ENCODE results near the gene ALG6. TPM values are rescaled to one million over a fixed set of nuclear protein-coding genes. Genes with fewer than 3 reads are reported as not detected.

Gene ALG6
- total RNA-seq, 4 donors from 2014 or later, result 6.8 to 16.5 (median 13.0) TPM

DNA sequence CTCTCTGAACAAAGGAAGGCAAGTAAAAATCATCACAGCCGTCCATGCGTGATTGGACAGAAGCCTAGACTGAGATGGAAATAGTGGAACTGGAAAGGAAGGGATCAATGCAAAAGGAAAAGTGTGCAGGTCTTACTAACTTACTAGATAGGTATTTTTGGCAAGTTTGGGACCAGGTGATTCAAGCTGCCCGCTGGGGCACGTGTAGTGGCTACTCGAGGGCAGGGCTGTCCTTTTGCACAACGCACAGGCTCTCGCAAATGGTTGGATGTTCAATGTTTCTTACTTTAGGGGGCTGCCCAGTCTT is 566 bp upstream of the ALG6 start:
- Histone ChIP-seq H3K4me3 (peak overlapping the region; percentile 74 to 98 (median 94)), H3K36me3 (peaks cover 0 to 11% (median 0%) of the 10 kb centered on the region in 3 donors), H3K27me3 (no peaks in the 10 kb centered on the region), H3K27ac (peak overlapping the region; percentile 82 to 94 (median 90)), H3K4me1 (peaks cover 6 to 31% (median 18%) of the 10 kb centered on the region in 3 donors), H3K9me3 (no peaks in the 10 kb centered on the region)
- TF ChIP-seq, protein P1, sequence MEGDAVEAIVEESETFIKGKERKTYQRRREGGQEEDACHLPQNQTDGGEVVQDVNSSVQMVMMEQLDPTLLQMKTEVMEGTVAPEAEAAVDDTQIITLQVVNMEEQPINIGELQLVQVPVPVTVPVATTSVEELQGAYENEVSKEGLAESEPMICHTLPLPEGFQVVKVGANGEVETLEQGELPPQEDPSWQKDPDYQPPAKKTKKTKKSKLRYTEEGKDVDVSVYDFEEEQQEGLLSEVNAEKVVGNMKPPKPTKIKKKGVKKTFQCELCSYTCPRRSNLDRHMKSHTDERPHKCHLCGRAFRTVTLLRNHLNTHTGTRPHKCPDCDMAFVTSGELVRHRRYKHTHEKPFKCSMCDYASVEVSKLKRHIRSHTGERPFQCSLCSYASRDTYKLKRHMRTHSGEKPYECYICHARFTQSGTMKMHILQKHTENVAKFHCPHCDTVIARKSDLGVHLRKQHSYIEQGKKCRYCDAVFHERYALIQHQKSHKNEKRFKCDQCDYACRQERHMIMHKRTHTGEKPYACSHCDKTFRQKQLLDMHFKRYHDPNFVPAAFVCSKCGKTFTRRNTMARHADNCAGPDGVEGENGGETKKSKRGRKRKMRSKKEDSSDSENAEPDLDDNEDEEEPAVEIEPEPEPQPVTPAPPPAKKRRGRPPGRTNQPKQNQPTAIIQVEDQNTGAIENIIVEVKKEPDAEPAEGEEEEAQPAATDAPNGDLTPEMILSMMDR (IDR thresholded peaks at IDR 0.05), result no peak
- 43 to 61% methylated on average over 7 of the region's 7 CpGs for WGBS, 2 donors
- DNase-seq, result no peak
- intact Hi-C loops (cut with DNase I), result no loop called here

DNA sequence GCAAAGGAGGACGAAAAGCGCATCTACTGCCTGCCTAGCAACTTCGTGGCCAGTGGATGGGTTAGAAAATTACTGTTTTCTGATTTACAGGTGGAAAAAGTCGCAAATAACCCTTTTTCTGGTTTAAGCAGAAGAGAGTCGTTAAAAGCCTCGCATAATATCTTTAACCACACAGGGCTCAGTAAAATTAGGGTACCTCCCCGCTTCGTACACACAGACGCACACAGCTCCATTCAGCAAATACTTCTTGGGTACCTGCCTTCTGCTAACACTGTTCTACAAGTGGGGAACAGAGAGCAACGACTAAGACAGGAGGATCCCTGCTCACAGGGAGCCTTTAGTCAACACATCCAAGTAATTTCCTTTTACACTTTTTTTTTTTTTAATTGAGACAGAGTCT is 704 bp downstream of the ALG6 start:
- Histone ChIP-seq H3K4me1 (peaks cover 6 to 31% (median 18%) of the 10 kb centered on the region in 3 donors), H3K9me3 (no peaks in the 10 kb centered on the region), H3K4me3 (peak overlapping the region; percentile 74 to 98 (median 94)), H3K27ac (peak overlapping the region; percentile 82 to 94 (median 90)), H3K27me3 (no peaks in the 10 kb centered on the region), H3K36me3 (peaks cover 0 to 23% (median 0%) of the 10 kb centered on the region in 3 donors)
- intact Hi-C loops (cut with DNase I), result no loop called here
- TF ChIP-seq, protein P1 (IDR thresholded peaks at IDR 0.05), result no peak
- no peak for TF ChIP-seq POLR2A (IDR thresholded peaks at IDR 0.05)
- 0 to 3% methylated on average over 8 to 10 of the region's 10 CpGs for WGBS, 2 donors
- DNase-seq, result no peak

DNA sequence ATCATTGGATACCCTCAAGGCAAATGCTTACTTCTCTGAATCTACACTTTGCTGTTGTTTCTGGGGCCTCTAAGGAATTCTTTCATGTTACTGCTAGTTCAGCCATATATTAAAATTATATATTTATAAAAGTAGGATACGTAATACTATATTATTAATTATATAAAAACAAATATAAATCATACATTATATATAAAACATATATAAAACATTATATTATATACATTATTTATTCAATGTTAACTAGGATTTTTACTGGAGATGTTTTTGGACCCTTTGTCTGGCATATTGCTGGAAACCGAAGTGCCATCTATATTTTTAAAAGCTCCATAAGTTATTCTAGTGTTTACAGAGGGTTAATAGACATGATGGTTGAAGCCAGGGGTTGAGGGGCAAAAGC is 12.2 kb downstream of the ALG6 start:
- Histone ChIP-seq H3K9me3 (no peaks in the 10 kb centered on the region), H3K4me1 (no peaks in the 10 kb centered on the region), H3K36me3 (peaks cover 0 to 37% (median 0%) of the 10 kb centered on the region in 3 donors), H3K4me3 (no peak overlapping the region), H3K27me3 (no peaks in the 10 kb centered on the region), H3K27ac (no peak overlapping the region)
- TF ChIP-seq, protein P1 (IDR thresholded peaks at IDR 0.05), result no peak
- no peak for TF ChIP-seq POLR2A (IDR thresholded peaks at IDR 0.05)
- 93 to 95% methylated on average over 2 of the region's 2 CpGs for WGBS, 2 donors
- no peak for DNase-seq
- intact Hi-C loops (cut with DNase I), result no loop called here

DNA sequence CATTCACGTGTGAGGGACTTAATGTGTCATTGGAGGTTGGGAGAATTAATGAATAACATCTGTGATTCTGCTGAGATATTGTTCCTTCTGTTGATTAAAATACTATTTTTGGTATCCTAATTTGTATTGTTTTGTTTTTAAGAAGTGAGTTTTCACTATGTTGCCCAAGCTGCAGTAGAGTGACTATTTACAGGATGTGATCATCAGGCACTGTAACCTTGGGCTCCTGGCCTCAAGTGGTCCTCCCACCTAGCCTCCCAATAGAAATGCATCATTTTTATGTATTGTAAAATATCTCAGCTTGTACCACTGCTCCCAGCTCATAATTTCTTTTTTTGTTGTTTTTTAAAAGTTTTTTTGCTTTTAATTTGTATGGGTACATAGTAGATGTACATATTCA is 14.3 kb downstream of the ALG6 start:
- TF ChIP-seq, protein P1 (IDR thresholded peaks at IDR 0.05), result no peak
- TF ChIP-seq POLR2A (IDR thresholded peaks at IDR 0.05), result no peak
- intact Hi-C loops (cut with DNase I), result no loop called here
- Histone ChIP-seq H3K27me3 (no peaks in the 10 kb centered on the region), H3K4me1 (no peaks in the 10 kb centered on the region), H3K27ac (no peak overlapping the region), H3K36me3 (peaks cover 0 to 25% (median 0%) of the 10 kb centered on the region in 3 donors), H3K4me3 (no peak overlapping the region), H3K9me3 (no peaks in the 10 kb centered on the region)
- WGBS, 2 donors, result 65 to 89% methylated on average over 1 of the region's 1 CpG
- DNase-seq, result no peak

DNA sequence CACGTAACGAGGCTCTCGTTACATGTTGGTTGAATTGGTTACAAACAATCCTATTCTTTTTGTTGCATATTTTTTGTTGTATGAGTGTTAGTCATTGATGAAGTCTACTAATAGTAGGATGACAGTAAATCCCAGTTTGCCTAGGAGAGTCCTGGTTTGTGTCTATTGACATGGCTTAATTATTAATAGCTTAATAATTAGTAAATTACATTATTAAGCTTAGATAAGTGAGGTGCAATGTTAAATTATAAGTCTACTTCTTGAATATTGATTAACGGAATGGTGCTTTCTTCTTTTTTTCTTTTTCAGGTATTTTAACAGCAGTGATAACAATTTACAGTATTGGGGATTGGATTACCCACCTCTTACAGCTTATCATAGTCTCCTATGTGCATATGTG is 34.5 kb downstream of the ALG6 start:
- H3K27ac ChIP-seq, result no peak overlapping the region
- no peaks in the 10 kb centered on the region for H3K9me3 ChIP-seq
- TF ChIP-seq, protein P1 (IDR thresholded peaks at IDR 0.05), result no peak
- TF ChIP-seq POLR2A (IDR thresholded peaks at IDR 0.05), result no peak
- no peaks in the 10 kb centered on the region for H3K27me3 ChIP-seq
- intact Hi-C loops (cut with DNase I), result no loop called here
- no peak for DNase-seq
- H3K36me3 ChIP-seq, result peaks cover 0 to 40% (median 0%) of the 10 kb centered on the region in 3 donors
- no peak overlapping the region for H3K4me3 ChIP-seq
- 72 to 78% methylated on average over 4 of the region's 4 CpGs for WGBS, 2 donors
- peaks cover 0 to 26% (median 0%) of the 10 kb centered on the region in 3 donors for H3K4me1 ChIP-seq

Measured in esophagus squamous epithelium (tissue), 5 donors.